Keratinocyte (primary cell): ENCODE measurements around the gene CDKAL1. TPM values are rescaled to one million over a fixed set of nuclear protein-coding genes. Genes with fewer than 3 reads are reported as not detected.

ENCODE experiments used
- DNase-seq: peaks from one replicate; pipeline ENCODE4 v3.0.0-alpha.2; 2011; ENCODE audit warnings: low read depth, missing footprints, low spot score
- FAIRE-seq: peaks from 2 replicates; lab custom pipeline; 2011; peaks lifted over from hg19 to GRCh38; lab: Jason Lieb, UNC
- H2AFZ ChIP-seq: 2 replicates; pipeline ENCODE4 v1.6.0; 2012; ENCODE audit warnings: low read length, control low read depth, inconsistent platforms; ENCODE audit not compliant: control insufficient read depth
- H3K27ac ChIP-seq: 2 replicates; pipeline ENCODE4 v1.5.1; 2011; ENCODE audit warnings: low read length; ENCODE audit not compliant: control insufficient read depth, insufficient read depth
- H3K27me3 ChIP-seq: 3 replicates; pipeline ENCODE4 v1.6.0; 2011; ENCODE audit warnings: low read length; ENCODE audit not compliant: control insufficient read depth, insufficient read depth; ENCODE audit errors: extremely low read depth
- H3K36me3 ChIP-seq, 2 experiments: 2 replicates in 1 of 2; 3 replicates in 1 of 2; pipeline ENCODE4 v1.5.1; 2011; ENCODE audit warnings: low read length in 2 of 2, mild to moderate bottlenecking in 1 of 2; ENCODE audit not compliant: control insufficient read depth in 2 of 2, insufficient read depth in 2 of 2; ENCODE audit errors: extremely low read depth in 1 of 2
- H3K4me1 ChIP-seq: 3 replicates; pipeline ENCODE4 v1.5.1; 2011; ENCODE audit warnings: low read length; ENCODE audit not compliant: control insufficient read depth, insufficient read depth; ENCODE audit errors: extremely low read depth
- H3K4me2 ChIP-seq: 3 replicates; pipeline ENCODE4 v1.6.0; 2011; ENCODE audit warnings: low read depth, low read length; ENCODE audit not compliant: control insufficient read depth, insufficient read depth; ENCODE audit errors: extremely low read depth
- H3K4me3 ChIP-seq, 3 experiments: fragments of 200-600 bp in 1 of 3; sonication (generic) in 1 of 3; 2 replicates in 2 of 3; 3 replicates in 1 of 3; pipeline ENCODE4 v1.5.1; 2011 to 2016; ENCODE audit warnings: low read length in 3 of 3, mild to moderate bottlenecking in 3 of 3, control low read depth in 2 of 3, inconsistent platforms in 1 of 3, low read depth in 1 of 3, mixed read lengths in 1 of 3, mixed run types in 1 of 3, moderate library complexity in 1 of 3; ENCODE audit not compliant: control insufficient read depth in 2 of 3, insufficient read depth in 2 of 3; ENCODE audit errors: extremely low read depth in 1 of 3
- H3K79me2 ChIP-seq: 2 replicates; pipeline ENCODE4 v1.6.0; 2012; ENCODE audit warnings: low read length; ENCODE audit not compliant: control insufficient read depth, insufficient read depth
- H3K9ac ChIP-seq: 3 replicates; pipeline ENCODE4 v1.6.0; 2011; ENCODE audit warnings: low read length; ENCODE audit not compliant: control insufficient read depth, insufficient read depth; ENCODE audit errors: extremely low read depth
- H3K9me1 ChIP-seq: 3 replicates; pipeline ENCODE4 v1.6.0; 2011; ENCODE audit warnings: low read length; ENCODE audit not compliant: control insufficient read depth, insufficient read depth; ENCODE audit errors: extremely low read depth
- H3K9me3 ChIP-seq: 2 replicates; pipeline ENCODE4 v1.5.1; 2012; ENCODE audit warnings: low read depth, low read length; ENCODE audit not compliant: control insufficient read depth
- H4K20me1 ChIP-seq: 3 replicates; pipeline ENCODE4 v1.6.0; 2011; ENCODE audit warnings: low read length; ENCODE audit not compliant: control insufficient read depth, insufficient read depth; ENCODE audit errors: extremely low read depth
- CTCF ChIP-seq, 3 experiments: IDR thresholded peaks in 1 of 3; conservative IDR thresholded peaks in 1 of 3; optimal IDR thresholded peaks in 1 of 3; 2 replicates in 2 of 3; 3 replicates in 1 of 3; pipeline versions ENCODE3 to v1.5.1; 2011; ENCODE audit warnings: low read length in 3 of 3, mild to moderate bottlenecking in 3 of 3, moderate library complexity in 2 of 3, control low read depth in 1 of 3, inconsistent platforms in 1 of 3; ENCODE audit not compliant: insufficient read depth in 2 of 3; ENCODE audit errors: extremely low read depth in 1 of 3
- EZH2 ChIP-seq: IDR thresholded peaks from one replicate; pipeline ENCODE4 v1.6.1; 2012; ENCODE audit warnings: inconsistent platforms, mild to moderate bottlenecking, low read length, moderate library complexity
- dilution Hi-C: fragments of 300-500 bp; cut with MboI; formaldehyde crosslinking; loops from one replicate; pipeline ENCODE4 v1.7.0; 2020; ENCODE audit warnings: low sequenced_read_pairs; ENCODE audit not compliant: extremely low pct_ligation_motif_present
- polyA plus RNA-seq, 5 experiments: library from polyadenylated mRNA; depleted of rRNA in 3 of 5; stranded (reverse) in 3 of 5; stranded (forward) in 1 of 5; unstranded in 1 of 5; fragments of >200 nt; gene quantifications; 1 replicate in 1 of 5; 2 replicates in 3 of 5; 3 replicates in 1 of 5; pipeline versions ENCODE4 v1.2.1 to v1.2.3, GENCODE V29; 2011 to 2012; ENCODE audit warnings: missing spikeins in 2 of 5, low read depth in 1 of 5, low replicate concordance in 1 of 5

Gene CDKAL1
- polyA plus RNA-seq, 1 donor (not counting 4 experiments of a cell fraction or from before 2014, with no cell fraction given), result 5.6 TPM

GRCh38 chr6:20879526-20879925 is 345.3 kb downstream of the CDKAL1 start:
- H3K79me2 ChIP-seq, result no peaks in the 10 kb centered on the region

DNA sequence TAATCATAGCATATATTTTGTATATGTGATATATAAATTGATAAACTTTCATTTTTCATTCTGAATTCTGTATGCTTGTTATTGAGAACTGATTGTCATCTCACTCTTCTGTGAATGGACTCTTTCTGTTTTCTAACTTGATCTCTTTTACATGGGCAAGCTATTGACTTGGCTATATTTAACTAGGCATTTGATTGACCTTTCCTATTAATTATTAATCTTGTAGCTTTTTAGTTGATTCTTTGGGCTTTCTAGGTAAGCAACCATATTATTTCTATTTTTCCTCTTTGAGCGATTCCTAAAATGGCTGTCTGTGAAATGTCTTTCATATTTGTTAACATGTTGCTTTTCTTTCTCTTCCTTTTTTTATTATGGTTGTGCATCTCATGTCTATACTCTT is 347.1 kb downstream of the CDKAL1 start:
- FAIRE-seq (no peak), DNase-seq (no peak)
- no peaks in the 10 kb centered on the region for H3K36me3 ChIP-seq
- H2AFZ ChIP-seq, result no peak overlapping the region
- H3K4me2 ChIP-seq, result no peak overlapping the region
- H3K9ac ChIP-seq, result no peak overlapping the region
- TF ChIP-seq CTCF (optimal IDR thresholded peaks at IDR 0.05 in 1 of 3, IDR thresholded peaks at IDR 0.05 in 1 of 3, conservative IDR thresholded peaks at IDR 0.05 in 1 of 3; ENCODE audit: extremely low read depth in 1 of 3, insufficient read depth in 2 of 3, low read length in 3 of 3) (no peak), EZH2 (no peak)
- H3K4me1 ChIP-seq, result peaks cover 19% of the 10 kb centered on the region
- H3K79me2 ChIP-seq, result no peaks in the 10 kb centered on the region
- no peaks in the 10 kb centered on the region for H3K9me1 ChIP-seq
- no peak overlapping the region for H3K4me3 ChIP-seq
- no peak overlapping the region for H3K27ac ChIP-seq
- dilution Hi-C loops, result no loop called here
- no peaks in the 10 kb centered on the region for H4K20me1 ChIP-seq
- no peaks in the 10 kb centered on the region for H3K9me3 ChIP-seq
- H3K27me3 ChIP-seq, result no peaks in the 10 kb centered on the region

More at GRCh38 chr6:20879526-20879925, 345.3 kb downstream of the CDKAL1 start:
- H3K9ac ChIP-seq, result no peak overlapping the region
- DNase-seq, result no peak
- H3K4me2 ChIP-seq, result no peak overlapping the region
- no peak overlapping the region for H3K4me3 ChIP-seq
- H4K20me1 ChIP-seq, result no peaks in the 10 kb centered on the region
- no peak for FAIRE-seq
- H3K4me1 ChIP-seq, result peaks cover 24% of the 10 kb centered on the region
- no peaks in the 10 kb centered on the region for H3K36me3 ChIP-seq
- dilution Hi-C loops, result no loop called here
- H2AFZ ChIP-seq, result no peak overlapping the region
- H3K9me1 ChIP-seq, result no peaks in the 10 kb centered on the region
- TF ChIP-seq EZH2 (no peak), CTCF (optimal IDR thresholded peaks at IDR 0.05 in 1 of 3, IDR thresholded peaks at IDR 0.05 in 1 of 3, conservative IDR thresholded peaks at IDR 0.05 in 1 of 3; ENCODE audit: extremely low read depth in 1 of 3, insufficient read depth in 2 of 3, low read length in 3 of 3) (no peak)
- no peaks in the 10 kb centered on the region for H3K9me3 ChIP-seq
- no peaks in the 10 kb centered on the region for H3K27me3 ChIP-seq
- no peak overlapping the region for H3K27ac ChIP-seq
